HT1080 (cell line): ENCODE measurements around the gene SOX21. TPM values are rescaled to one million over a fixed set of nuclear protein-coding genes. Genes with fewer than 3 reads are reported as not detected.

Experiments
- DNase-seq: peaks from one replicate; pipeline ENCODE4 v3.0.0-alpha.2; 2015; ENCODE audit warnings: low read depth
- small RNA-seq: library from RNA; depleted of rRNA; stranded (forward); fragments of <200 nt; gene quantifications from one replicate; pipeline ENCODE3, GENCODE V24; 2014
- total RNA-seq: library from RNA; depleted of rRNA; stranded (reverse); fragments of >200 nt; shearing (Covaris generic); gene quantifications from 2 replicates; pipeline ENCODE4 v1.2.3, GENCODE V29; 2014; rRNA removed

Gene SOX21
- total RNA-seq, 1 experiment from 2014 or later = 0.03 TPM

- no peak for DNase-seq
These were observed 32.7 kb downstream of the SOX21 start for GRCh38 chr13:94679614-94680013.

- no peak for DNase-seq
These were observed 33.5 kb downstream of the SOX21 start for GRCh38 chr13:94678845-94679244.

- DNase-seq = no peak
These were observed 34.5 kb downstream of the SOX21 start for GRCh38 chr13:94677799-94678198.

- peak; percentile 39 for DNase-seq
These were observed 37.6 kb downstream of the SOX21 start for GRCh38 chr13:94674609-94675348.

GRCh38 chr13:94673851-94674250 is 38.5 kb downstream of the SOX21 start:
- no peak for DNase-seq

- no peak for DNase-seq
These were observed 39.9 kb downstream of the SOX21 start for GRCh38 chr13:94672400-94672799.

- DNase-seq = no peak
These were observed 45.2 kb downstream of the SOX21 start for GRCh38 chr13:94667190-94667589.

GRCh38 chr13:94666065-94666464 is 46.3 kb downstream of the SOX21 start:
- no peak for DNase-seq

GRCh38 chr13:94664889-94665288 is 47.5 kb downstream of the SOX21 start:
- DNase-seq = no peak

GRCh38 chr13:94662274-94662945 is 49.9 kb downstream of the SOX21 start:
- no peak for DNase-seq

- DNase-seq = no peak
These were observed 50.9 kb downstream of the SOX21 start for GRCh38 chr13:94661406-94661805.

GRCh38 chr13:94660695-94661326 is 51.5 kb downstream of the SOX21 start:
- DNase-seq = peak; percentile 25

Small RNAs within 50 kb of the gene (small RNA-seq; reads per million reads assigned to genes)
- gene RN7SL585P = not detected

Other genes starting within 250 kb of the SOX21 start
- 2.2 and 3.2 TPM in 2 replicates for gene DCT, start 232.9 kb downstream of the SOX21 start, total RNA-seq
- gene TGDS, start 116.4 kb downstream of the SOX21 start, total RNA-seq = 14.6 and 16.0 TPM in 2 replicates
- gene GPR180, start 110.7 kb downstream of the SOX21 start, total RNA-seq = 7.9 and 9.0 TPM in 2 replicates